Activated CD8-positive, alpha-beta memory T cell treated with anti-CD3 and anti-CD28 coated beads for 1 hour (primary cell): ENCODE measurements around the gene OR13C8.
"Not testable (repeated sequence)": the region's sequence is repeated elsewhere in the genome, so short reads cannot be mapped to it uniquely, and the experiment has no call there.

ENCODE experiments used
- DNase-seq, 2 donors: peaks; one replicate each; pipeline ENCODE4 v3.0.0-alpha.2; 2020; ENCODE audit warnings: low read depth in 1 of 2; ENCODE audit errors: extremely low read depth in 1 of 2

Gene OR13C8, protein sequence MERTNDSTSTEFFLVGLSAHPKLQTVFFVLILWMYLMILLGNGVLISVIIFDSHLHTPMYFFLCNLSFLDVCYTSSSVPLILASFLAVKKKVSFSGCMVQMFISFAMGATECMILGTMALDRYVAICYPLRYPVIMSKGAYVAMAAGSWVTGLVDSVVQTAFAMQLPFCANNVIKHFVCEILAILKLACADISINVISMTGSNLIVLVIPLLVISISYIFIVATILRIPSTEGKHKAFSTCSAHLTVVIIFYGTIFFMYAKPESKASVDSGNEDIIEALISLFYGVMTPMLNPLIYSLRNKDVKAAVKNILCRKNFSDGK

DNA sequence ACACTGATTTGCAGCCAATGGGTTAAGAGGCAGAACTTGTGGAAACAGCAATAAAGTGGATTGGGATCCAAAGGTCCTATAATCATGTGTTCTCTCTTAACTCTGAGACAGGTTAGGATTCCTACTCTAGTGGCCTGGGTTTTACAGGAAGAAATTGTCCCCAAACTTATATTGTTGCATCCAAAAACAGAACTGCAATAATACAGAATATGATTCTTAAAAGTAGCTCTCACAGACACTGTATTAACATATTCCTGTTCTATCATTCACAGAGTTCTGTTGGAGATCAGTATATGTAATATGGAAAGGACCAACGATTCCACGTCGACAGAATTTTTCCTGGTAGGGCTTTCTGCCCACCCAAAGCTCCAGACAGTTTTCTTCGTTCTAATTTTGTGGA is at the start of gene OR13C8:
Gene OR13C8, plus strand, starts transcription at position 301 of the 400 bp plus-strand sequence. Its CDS starts 0 bp downstream, at position 301.
- DNase-seq = no peak

DNA sequence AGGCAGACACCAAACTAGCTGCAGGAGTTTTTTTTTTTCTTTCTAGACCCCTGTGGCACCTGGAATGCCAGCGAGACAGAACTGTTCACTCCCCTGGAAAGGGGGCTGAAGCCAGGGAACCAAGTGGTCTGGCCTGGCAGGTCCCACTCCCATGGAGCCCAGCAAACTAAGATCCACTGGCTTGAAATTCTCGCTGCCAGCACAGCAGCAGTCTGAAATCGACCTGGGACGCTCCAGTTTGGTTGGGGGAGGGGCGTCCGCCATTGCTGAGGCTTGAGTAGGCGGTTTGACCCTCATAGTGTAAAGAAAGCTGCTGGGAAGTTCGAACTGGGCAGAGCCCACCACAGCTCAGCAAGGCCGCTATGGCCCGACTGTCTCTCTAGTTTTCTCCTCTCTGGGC is 48.7 kb upstream of the OR13C8 start:
- DNase-seq = not testable (repeated sequence)

DNA sequence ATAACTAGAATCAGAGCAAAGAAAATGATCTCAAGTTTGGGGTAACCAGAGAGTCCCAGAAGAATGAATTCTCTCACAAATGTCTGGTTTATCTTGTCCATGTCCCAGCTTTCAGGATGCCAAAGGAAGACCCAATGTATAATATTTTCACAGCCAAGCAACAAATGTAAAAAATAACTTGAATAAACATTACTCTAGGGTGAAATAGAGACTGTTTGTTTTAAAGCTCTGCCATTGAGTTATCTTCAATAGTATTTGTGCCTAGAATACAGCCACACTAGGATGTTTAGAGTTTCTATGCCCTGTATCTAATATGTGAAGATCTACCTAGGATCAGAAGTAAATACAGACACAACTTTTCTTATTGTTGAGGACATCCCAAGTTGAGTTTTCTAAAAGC is 41.9 kb upstream of the OR13C8 start, which contains the start of gene OR13C4:
Gene OR13C4, minus strand, starts transcription at position 101 of the 400 bp plus-strand sequence. Its CDS starts 0 bp downstream, at position 101.
- no peak for DNase-seq

DNA sequence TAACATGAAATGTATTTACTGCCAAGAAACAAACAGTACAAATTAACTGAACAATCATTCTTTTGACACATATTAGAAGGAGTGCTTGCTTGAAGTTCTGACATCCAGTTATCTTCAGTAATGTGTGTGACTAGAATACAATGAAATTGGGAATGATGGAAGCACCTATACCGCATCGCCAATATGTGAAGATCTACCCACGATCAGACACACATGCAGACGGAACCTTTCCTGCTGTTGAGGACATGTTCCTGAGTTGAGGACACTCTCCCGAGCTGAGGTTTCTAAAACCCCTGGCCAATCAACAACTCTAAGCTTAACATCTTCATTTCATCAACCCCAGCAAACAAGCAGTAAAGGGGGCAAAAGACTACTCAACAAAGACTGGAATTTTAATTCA is 32.2 kb upstream of the OR13C8 start, which contains the start of gene OR13C3:
Gene OR13C3, minus strand, starts transcription at position 101 of the 400 bp plus-strand sequence. CDS start 133 bp downstream, outside the sequence.
- no peak for DNase-seq

DNA sequence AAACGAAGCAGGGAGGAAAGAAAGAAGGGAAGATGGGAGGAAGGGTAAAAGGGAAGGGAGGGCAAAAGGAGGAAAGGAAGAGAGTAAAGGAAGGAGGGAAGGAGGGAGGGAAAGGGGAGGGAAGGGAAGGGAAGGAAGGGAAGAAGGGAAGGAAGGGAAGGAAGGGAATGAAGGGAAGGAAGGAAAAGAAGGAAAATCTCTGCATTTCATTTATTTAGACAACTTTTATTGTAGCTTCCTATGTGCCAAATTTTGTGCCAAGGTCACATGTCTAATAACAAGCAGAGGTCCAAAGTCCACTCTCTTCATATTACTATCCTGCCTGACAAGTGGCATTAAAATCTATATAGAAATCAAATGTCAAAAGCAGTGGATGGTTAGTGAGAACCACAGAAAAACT is 29.7 kb upstream of the OR13C8 start:
- no peak for DNase-seq

DNA sequence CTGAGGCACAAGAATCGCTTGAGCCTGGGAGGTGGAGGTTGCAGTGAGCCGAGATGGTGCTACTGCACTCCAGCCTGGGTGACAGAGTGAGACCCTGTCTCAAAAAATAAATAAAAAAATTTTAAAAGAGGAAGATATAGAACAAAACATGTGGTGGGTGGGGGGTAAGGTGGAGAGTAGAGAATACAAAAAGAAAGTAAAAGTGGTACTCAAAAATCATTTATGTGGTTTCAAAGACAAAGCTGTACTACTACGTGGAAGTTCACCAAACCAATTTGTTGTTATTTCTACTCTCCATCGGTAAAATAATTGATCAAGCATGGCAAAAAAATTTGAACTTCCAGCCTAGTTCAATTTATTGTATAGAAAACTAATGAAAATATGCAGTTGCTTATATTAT is 24.3 kb upstream of the OR13C8 start:
- DNase-seq = no peak

DNA sequence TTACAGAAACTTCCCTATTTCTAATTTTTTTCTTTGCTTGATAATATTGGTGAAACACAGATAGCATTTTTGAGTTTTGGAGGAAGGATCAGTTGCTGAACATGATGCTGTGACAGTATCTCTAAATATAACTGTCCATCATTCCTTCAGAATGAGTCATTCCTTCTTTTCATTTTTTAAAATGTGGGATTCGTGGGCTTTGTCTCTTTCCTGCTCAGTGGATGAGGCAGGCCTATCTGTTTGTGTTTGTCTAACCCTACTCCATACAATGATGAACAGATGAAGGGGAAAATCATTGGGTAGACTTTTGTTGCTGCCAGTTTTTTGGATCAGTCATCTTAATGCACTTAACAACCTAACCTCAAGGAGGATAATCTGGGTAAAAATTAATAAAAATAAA is 15.7 kb upstream of the OR13C8 start:
- DNase-seq = no peak

DNA sequence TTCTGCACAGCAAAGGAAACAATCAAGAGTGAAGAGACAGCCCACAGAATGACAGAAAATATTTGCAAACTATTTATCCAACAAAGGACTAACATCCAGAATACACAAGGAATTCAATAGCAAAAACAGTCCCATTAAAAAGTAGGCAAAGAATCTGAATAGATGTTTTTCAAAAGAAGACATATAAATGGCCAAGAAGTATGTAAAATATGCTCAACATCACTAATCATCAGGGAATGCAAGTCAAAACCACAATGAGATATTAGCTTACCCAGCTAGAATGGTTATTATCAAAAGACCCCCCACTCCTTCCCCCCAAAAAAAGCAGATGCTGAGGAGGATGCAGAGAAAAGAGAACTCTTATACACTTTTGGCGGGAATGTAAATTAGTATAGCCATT is 13.4 kb upstream of the OR13C8 start:
- no peak for DNase-seq

DNA sequence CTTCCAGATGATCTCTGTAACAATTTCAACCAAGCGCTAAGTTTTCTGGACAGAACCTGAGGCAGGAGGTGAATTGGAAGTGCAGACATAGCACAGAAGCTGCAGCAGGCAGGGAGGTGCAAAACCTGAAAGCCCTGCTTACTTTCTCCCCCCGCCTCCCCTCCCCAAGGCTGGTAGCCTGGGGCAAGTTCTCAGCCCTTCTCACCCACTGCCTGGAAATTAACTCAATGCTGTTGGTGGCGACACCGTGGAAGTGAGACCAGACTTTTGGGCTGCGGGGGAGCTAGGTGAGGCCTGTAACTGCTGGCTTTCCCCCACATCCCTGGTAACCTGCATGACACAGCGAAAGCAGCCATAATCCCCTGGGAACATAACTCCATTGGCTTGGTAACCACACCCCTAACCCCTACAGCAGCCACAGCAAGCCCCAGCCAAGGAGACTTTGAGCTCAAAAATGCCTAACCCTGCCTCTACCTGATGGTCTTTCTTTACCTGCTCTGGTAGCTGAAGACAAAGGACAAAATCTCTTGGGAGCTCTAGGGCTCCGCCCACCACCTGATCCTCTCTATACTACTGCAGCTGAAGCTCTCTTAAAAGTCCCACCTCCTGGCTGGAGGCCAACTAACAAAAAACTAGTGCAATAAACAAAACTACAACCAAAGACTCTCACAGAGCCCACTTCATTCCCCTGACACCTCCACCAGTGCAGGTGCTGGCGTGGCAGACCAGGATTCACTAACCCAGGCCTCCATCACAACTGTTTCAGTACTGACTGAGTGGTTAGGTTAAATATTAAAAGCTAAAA is 11.9 kb upstream of the OR13C8 start:
- DNase-seq = no peak

DNA sequence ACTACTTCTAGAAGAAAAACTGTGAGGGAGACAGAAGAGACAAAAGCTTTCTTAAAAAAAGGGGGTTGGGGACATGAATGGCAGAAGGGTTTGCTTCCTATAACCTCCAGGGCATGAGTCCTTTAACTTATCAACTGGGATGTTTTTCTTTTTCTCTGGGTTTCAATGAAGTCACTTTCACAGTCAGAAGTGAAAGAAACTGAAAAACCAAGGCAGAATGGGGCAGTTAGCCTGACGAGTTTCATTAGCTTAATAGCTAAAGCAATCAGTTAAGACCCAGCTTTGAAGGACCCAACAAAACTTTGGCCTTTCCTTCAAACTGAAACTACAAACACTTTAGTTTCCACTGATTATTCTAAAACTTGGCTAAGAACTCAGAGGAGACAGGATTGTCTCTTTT is 4.6 kb upstream of the OR13C8 start:
- DNase-seq = no peak

DNA sequence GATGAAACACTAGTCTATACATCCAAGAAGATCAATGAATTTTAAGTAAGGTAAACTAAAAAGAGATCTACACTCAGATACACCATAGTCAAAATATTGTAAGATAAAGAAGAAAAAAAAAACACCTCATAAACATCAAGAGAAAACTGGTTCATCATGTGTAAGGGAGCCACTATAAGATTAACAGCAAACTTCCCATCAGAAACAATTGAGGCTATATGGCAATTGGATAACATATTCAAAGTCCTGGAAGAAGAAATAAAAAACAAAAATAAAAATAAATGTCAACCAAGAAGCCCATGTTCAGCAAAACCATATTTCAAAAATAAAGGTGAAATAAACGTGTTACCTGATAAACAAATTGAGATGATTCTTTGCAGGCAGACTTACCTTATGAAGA is 3.6 kb downstream of the OR13C8 start:
- no peak for DNase-seq

DNA sequence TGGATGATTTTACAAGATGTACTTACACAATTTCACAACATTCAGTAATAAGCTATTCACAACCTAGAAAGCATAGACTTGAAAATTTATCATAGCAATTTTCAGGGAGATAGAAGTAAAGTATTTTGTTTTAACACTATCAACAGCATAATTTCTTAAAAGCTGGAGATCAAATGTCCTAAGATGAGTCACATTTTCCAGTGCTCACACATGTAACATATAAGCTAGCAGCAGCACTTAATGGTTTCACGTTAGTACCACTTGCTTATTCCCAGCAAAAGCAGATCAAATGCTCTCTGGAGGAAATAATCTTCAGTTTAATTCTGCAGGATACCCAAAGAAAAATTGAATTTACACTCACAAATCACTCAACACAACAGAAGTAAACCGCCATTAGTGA is 6.5 kb downstream of the OR13C8 start:
- DNase-seq = no peak

DNA sequence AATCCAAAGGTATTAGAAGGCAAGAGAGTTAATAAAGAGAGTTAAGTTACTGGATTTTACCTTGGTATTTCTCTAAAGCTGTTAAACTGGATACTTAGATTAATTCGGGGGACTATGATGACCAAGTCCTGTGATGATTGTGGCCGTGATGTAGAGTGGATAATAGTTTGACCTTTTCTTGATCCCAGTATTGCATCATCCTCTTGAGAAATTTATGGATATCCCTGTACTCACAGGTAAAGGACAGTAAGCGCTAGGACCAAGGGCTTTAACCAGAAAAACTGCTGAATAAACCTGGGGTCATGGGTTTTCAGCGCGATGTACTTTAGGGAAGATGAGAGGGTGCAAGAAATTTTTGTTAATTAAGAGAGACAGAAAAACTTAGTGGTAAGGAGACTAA is 8.3 kb downstream of the OR13C8 start:
- no peak for DNase-seq

DNA sequence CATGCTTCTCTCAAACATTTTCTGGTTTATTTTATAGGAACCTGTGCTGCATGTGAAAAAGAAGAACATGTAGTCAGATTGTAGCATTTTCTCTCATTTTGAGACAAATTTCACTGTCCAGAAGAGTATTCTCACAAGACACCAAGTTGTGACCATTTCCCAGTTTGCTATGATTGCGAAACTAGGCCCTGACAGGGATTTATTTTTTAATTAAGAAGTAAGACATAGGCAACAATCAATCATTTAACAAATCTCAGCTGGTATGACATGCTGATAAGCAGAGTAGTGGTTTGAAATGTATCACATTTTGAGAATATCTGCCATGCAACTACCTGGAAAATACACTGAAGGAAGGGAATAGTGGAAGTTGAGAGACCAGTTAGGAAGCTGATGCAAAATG is 11.6 kb downstream of the OR13C8 start:
- no peak for DNase-seq

DNA sequence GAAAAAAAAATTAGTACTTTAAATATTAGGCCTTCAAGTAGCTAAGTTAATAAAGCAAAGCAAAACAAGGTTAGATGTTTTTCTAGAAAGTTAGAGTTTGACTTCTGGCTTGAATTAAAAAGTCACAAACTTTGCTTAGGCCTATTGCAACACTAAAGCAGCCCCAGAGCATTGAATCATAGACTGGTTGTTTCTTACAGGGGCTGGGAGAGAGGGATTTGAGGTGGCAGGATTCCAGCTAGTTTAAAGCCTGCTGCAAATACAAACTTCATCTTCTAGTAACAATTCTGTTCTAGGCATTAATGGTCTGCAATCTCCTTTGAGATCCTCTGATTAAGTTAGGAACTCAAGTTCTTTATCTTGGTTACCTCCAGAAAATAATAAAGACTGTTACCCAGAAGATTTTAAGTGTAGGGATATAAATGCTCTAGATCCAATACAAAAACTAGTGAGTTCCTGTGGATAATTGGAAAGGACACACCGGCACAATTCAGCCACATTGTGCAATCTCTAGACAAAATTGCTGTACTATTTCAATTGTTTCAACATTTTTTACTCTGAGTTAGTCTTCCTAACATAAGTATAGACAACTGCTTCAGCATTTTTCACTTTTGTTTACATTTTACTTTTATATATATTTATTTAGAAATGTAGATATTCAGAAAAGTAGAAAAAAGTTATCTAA is 17.7 kb downstream of the OR13C8 start:
- no peak for DNase-seq

DNA sequence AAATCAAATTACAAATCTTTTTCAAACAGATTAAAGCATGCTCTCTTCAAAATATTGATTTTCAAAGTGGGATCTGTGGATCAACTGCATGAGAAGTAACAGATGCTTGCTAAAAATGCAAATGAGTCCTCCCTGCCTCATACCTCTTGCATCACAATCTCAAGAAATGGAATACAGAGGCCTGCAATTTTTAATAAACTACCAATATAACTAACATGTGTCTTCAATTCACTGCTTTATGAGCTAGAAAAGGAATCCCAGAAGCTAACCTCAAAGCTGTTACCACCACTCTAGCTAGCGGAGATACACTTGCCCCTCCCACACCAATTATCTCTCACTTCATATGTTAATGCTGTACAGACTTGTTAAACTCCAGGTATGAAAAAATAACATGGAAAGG is 20.7 kb downstream of the OR13C8 start:
- DNase-seq = no peak

DNA sequence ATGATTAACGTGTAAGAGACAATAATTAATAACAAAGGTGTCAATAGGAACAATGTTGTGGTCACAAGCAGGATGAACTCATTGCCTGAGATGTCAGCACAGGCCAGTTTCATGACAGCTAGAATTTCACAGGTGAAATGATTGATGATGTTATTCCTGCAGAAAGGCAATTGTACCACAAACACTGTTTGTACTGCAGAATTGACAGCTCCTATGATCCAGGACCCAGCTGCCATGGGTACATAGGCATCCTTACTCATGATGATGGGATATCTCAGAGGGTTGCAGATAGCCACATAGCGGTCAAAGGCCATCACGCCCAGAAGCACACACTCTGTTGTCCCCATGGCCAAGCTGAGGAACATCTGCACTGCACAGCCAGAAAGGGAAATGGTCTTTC is 29.8 kb downstream of the OR13C8 start:
- DNase-seq = not testable (repeated sequence)

DNA sequence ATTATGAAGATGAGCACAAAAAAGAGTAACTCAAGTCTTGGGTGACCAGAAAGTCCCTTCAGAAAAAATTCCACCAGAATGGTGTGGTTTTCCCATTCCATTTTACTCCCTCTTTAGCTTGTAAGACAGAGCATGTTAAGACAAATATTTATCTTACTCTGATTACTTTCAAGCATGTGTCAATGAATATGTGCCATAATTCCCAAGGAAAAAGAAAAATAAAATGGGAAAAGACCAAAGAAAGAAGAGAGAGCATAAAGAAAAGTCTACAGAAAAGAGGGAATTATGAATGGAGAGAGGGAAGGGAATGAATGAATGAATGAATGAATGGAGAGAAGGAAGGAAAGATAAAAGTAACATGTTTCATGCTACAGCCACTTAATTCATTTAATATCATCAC is 30.3 kb downstream of the OR13C8 start, which contains the start of gene OR13C5:
Gene OR13C5, minus strand, starts transcription at position 101 of the 400 bp plus-strand sequence. Its CDS starts 0 bp downstream, at position 101.
- not testable (repeated sequence) for DNase-seq

DNA sequence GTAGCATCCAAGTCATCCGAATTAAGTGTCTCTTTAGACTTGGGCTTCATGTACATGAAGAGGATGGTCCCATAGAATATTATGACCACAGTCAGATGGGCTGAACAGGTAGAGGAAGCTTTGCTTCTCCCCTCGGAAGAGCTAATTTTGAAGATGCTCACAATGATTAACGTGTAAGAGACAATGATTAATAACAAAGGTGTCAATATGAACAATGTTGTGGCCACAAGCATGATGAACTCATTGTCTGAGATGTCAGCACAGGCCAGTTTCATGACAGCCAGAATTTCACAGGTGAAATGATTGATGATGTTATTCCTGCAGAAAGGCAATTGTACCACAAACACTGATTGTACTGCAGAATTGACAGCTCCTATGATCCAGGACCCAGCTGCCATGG is 35.8 kb downstream of the OR13C8 start:
- no peak for DNase-seq

DNA sequence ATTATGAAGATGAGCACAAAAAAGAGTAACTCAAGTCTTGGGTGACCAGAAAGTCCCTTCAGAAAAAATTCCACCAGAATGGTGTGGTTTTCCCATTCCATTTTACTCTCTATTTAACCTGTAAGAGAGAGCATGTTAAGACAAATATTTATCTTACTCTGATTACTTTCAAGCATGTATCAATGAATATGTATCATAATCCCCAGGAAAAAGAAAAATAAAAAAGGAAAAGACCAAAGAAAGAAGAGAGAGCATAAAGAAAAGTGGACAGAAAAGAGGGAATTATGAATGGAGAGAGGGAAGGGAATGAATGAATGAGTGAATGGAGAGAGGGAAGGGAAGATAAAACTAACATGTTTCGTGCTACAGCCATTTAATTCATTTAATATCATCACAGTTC is 36.6 kb downstream of the OR13C8 start, which contains the start of gene OR13C2:
Gene OR13C2, minus strand, starts transcription at position 101 of the 400 bp plus-strand sequence. Its CDS starts 0 bp downstream, at position 101.
- not testable (repeated sequence) for DNase-seq

DNA sequence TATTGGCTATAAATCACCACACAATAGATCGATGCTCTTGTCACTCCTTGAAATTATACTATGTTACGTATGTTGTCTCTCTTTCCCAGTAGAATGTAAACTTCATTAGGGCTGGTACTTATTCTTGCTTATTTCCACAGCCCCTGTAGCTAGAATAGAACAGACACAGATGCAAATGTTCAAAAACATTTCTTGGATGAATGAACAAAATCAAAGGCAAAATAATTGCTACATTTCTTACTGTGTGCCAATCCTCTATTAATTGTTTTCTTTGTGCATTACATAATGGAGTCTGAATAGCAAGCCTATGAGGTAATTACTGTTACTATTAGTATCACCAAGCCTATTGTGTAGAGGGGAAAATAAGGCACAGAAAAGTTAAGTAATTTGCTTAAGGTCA is 37.2 kb downstream of the OR13C8 start:
- DNase-seq = no peak
